ENCODE results near the gene CMKLR1. TPM values are rescaled to one million over a fixed set of nuclear protein-coding genes. Genes with fewer than 3 reads are reported as not detected.

CMKLR1 gene
- total RNA-seq, 1 donor from 2014 or later = 0.12 TPM

GRCh38 chr12:108327621-108328344, 11.3 kb downstream of the CMKLR1 start:
- no peak for DNase-seq (ENCODE audit: low read depth)
- H3K4me3 ChIP-seq (ENCODE audit: low read depth, low read length) = no peak overlapping the region

GRCh38 chr12:108326254-108326750, 12.8 kb downstream of the CMKLR1 start:
- no peak for DNase-seq (ENCODE audit: low read depth)
- TF ChIP-seq CTCF (conservative IDR thresholded peaks at IDR 0.05; ENCODE audit: low read depth, low read length) = no peak
- H3K4me3 ChIP-seq (ENCODE audit: low read depth, low read length) = no peak overlapping the region

More at GRCh38 chr12:108327621-108328344, 11.3 kb downstream of the CMKLR1 start:
- no peak for TF ChIP-seq CTCF (conservative IDR thresholded peaks at IDR 0.05; ENCODE audit: low read depth, low read length)

- DNase-seq (ENCODE audit: low read depth) = no peak
- no peak overlapping the region for H3K4me3 ChIP-seq (ENCODE audit: low read depth, low read length)
- no peak for TF ChIP-seq CTCF (conservative IDR thresholded peaks at IDR 0.05; ENCODE audit: low read depth, low read length)
Observed at GRCh38 chr12:108325549-108325948, 13.6 kb downstream of the CMKLR1 start.

GRCh38 chr12:108325018-108325358, 14.1 kb downstream of the CMKLR1 start:
- H3K4me3 ChIP-seq (ENCODE audit: low read depth, low read length) = no peak overlapping the region
- no peak for TF ChIP-seq CTCF (conservative IDR thresholded peaks at IDR 0.05; ENCODE audit: low read depth, low read length)
- DNase-seq (ENCODE audit: low read depth) = no peak

GRCh38 chr12:108324351-108325017, 14.6 kb downstream of the CMKLR1 start:
- no peak overlapping the region for H3K4me3 ChIP-seq (ENCODE audit: low read depth, low read length)
- no peak for DNase-seq (ENCODE audit: low read depth)
- no peak for TF ChIP-seq CTCF (conservative IDR thresholded peaks at IDR 0.05; ENCODE audit: low read depth, low read length)

GRCh38 chr12:108323581-108323980, 15.5 kb downstream of the CMKLR1 start:
- no peak for DNase-seq (ENCODE audit: low read depth)
- TF ChIP-seq CTCF (conservative IDR thresholded peaks at IDR 0.05; ENCODE audit: low read depth, low read length) = no peak
- H3K4me3 ChIP-seq (ENCODE audit: low read depth, low read length) = no peak overlapping the region

Measured in epithelial cell of proximal tubule (primary cell).